ENCODE measurements around the gene ART5. TPM values are rescaled to one million over a fixed set of nuclear protein-coding genes. Genes with fewer than 3 reads are reported as not detected.
"Not testable (repeated sequence)": the region's sequence is repeated elsewhere in the genome, so short reads cannot be mapped to it uniquely, and the experiment has no call there.

ART5 gene
- total and polyA plus RNA-seq, 2 experiments from 2014 or later: 44.9 to 58.7 TPM

DNA sequence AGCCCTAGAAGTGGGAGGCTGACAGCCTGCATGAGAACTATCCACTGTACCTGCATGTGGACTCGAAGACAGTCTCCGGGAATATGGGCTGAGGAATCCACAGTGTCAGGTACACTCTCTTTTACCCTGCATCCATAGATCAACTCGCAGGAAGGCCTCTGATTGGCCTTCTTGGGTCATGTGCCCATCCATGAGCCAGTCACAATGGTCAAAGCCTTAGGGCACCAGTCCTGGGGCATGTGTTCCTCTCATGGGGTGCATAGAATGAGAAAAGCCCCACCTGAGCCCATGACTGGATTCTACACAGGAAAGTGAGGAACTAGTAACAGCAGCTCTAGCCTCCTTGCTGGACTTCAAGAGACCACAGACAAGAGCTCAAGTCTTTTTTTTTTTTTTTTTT is 13.8 kb upstream of the ART5 start:
- Histone ChIP-seq H3K4me1 (ENCODE audit: low read depth) (no peaks in the 10 kb centered on the region), H3K36me3 (no peaks in the 10 kb centered on the region), H3K9me3 (ENCODE audit: low read depth) (no peaks in the 10 kb centered on the region), H3K27ac (no peak overlapping the region), H3K27me3 (no peaks in the 10 kb centered on the region), H3K4me3 (no peak overlapping the region)
- TF ChIP-seq CTCF (IDR thresholded peaks at IDR 0.05; ENCODE audit: low read depth, low read length): no peak
- no peak for DNase-seq (ENCODE audit: low read depth in 1 of 2, low spot score in 1 of 2)

- not testable (repeated sequence) for H3K27ac ChIP-seq; DNase-seq (ENCODE audit: low read depth in 1 of 2, low spot score in 1 of 2); H3K27me3 ChIP-seq; H3K9me3 ChIP-seq (ENCODE audit: low read depth); H3K4me1 ChIP-seq (ENCODE audit: low read depth); H3K36me3 ChIP-seq; H3K4me3 ChIP-seq
These were observed 10.7 kb upstream of the ART5 start for GRCh38 chr11:3652514-3652913.

DNA sequence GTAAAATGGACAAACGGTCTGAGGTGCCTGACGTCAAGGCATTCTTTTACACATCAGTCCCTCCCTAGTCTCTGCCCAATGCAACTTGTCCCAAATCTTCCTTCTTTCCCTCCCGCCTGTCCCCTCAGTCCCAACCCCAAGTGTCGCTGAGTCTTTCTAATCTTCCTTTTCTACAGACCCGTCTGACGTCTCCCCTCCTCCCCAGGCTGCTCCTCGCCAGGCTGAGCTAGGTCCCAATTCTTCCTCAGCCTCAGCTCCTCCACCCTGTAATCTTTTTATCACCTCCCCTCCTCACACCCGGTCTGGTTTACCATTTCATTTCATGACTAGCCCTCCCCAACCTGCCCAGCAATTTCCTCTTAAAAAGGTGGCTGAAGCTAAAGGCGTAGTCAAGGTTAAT is 7.6 kb upstream of the ART5 start:
- H3K27ac ChIP-seq; H3K4me1 ChIP-seq (ENCODE audit: low read depth); H3K36me3 ChIP-seq; H3K9me3 ChIP-seq (ENCODE audit: low read depth); H3K27me3 ChIP-seq; DNase-seq (ENCODE audit: low read depth in 1 of 2, low spot score in 1 of 2); H3K4me3 ChIP-seq: not testable (repeated sequence)

GRCh38 chr11:3648843-3649242 is 7.1 kb upstream of the ART5 start:
- not testable (repeated sequence) for H3K27ac ChIP-seq; H3K9me3 ChIP-seq (ENCODE audit: low read depth); H3K36me3 ChIP-seq; DNase-seq (ENCODE audit: low read depth in 1 of 2, low spot score in 1 of 2); H3K4me1 ChIP-seq (ENCODE audit: low read depth); H3K4me3 ChIP-seq; H3K27me3 ChIP-seq

DNA sequence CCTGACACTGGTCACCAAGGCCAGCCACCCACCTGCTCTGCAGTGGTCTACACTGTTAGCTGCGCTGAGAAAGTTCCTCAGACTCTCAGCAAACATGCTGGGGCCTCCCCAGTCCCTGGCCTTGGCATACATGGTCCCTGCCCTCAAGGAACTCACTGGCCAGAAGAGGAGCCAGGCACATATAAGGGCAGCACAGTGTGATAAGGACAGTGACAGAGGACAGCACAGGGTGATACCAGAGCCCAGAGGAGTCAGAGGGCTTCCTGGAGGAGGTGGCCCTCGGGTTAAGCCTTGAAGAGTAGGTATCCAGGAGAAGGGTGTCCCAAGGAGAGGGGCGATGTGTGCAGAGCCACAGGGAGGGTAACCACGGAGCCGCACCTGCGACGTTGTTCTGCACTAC is 3.8 kb upstream of the ART5 start:
- no peaks in the 10 kb centered on the region for H3K27me3 ChIP-seq
- no peaks in the 10 kb centered on the region for H3K9me3 ChIP-seq (ENCODE audit: low read depth)
- H3K27ac ChIP-seq: no peak overlapping the region
- TF ChIP-seq CTCF (IDR thresholded peaks at IDR 0.05; ENCODE audit: low read depth, low read length): no peak
- H3K4me1 ChIP-seq (ENCODE audit: low read depth): peaks cover 6% of the 10 kb centered on the region
- DNase-seq (ENCODE audit: low read depth in 1 of 2, low spot score in 1 of 2): no peak
- H3K4me3 ChIP-seq: no peak overlapping the region
- no peaks in the 10 kb centered on the region for H3K36me3 ChIP-seq

- DNase-seq (ENCODE audit: low read depth in 1 of 2, low spot score in 1 of 2): peak in 1 of 2 donors; percentile 5
- TF ChIP-seq CTCF (IDR thresholded peaks at IDR 0.05; ENCODE audit: low read depth, low read length): no peak
- Histone ChIP-seq H3K4me3 (no peak within 1 kb of the TSS), H3K27me3 (no peaks in the 10 kb centered on the region), H3K9me3 (ENCODE audit: low read depth) (no peaks in the 10 kb centered on the region), H3K36me3 (no peaks in the 10 kb centered on the region), H3K27ac (no peak within 1 kb of the TSS), H3K4me1 (ENCODE audit: low read depth) (peaks cover 6% of the 10 kb centered on the region)
These were observed 3.0 kb upstream of the ART5 start, which contains the start of gene ART1 for GRCh38 chr11:3644817-3645235. TSS of gene ART1 (plus strand) at chr11:3645128. CDS start at chr11:3659214, 14,086 bp downstream.

- H3K9me3 ChIP-seq (ENCODE audit: low read depth); H3K4me1 ChIP-seq (ENCODE audit: low read depth); H3K36me3 ChIP-seq; H3K27me3 ChIP-seq: not testable (repeated sequence)
- H3K4me3 ChIP-seq: peak overlapping the region; percentile 43
- H3K27ac ChIP-seq: peak overlapping the region; percentile 92
- DNase-seq (ENCODE audit: low read depth in 1 of 2, low spot score in 1 of 2): peak in 1 of 2 donors; percentile 11
These were observed 1.3 kb upstream of the ART5 start for GRCh38 chr11:3643102-3643546.

Measured in cardiac muscle cell (in vitro differentiated cells and primary cell).